H9 (cell line): ENCODE results near the gene SLIT2. TPM values are rescaled to one million over a fixed set of nuclear protein-coding genes. Genes with fewer than 3 reads are reported as not detected.

Experiments
- DNase-seq: peaks from one replicate; pipeline ENCODE4 v3.0.0-alpha.2; 2017
- H2AFZ ChIP-seq: one replicate; pipeline ENCODE4 v1.6.1; 2013; ENCODE audit warnings: mild to moderate bottlenecking, low read length, control low read depth, moderate library complexity
- H2AK5ac ChIP-seq: 2 replicates; pipeline ENCODE4 v1.6.1; 2013; ENCODE audit warnings: low read length, control low read depth, mixed read lengths; ENCODE audit not compliant: insufficient read length
- H2BK120ac ChIP-seq: one replicate; pipeline ENCODE4 v1.6.1; 2013; ENCODE audit warnings: low read depth, mild to moderate bottlenecking, low read length, control low read depth, inconsistent platforms; ENCODE audit not compliant: poor library complexity, severe bottlenecking
- H2BK12ac ChIP-seq: 2 replicates; pipeline ENCODE4 v1.6.1; 2013; ENCODE audit warnings: low read length, control low read depth, mixed read lengths, low read depth; ENCODE audit not compliant: insufficient read length
- H2BK15ac ChIP-seq: 2 replicates; pipeline ENCODE4 v1.6.1; 2013; ENCODE audit warnings: low read depth, low read length, control low read depth
- H2BK20ac ChIP-seq: one replicate; pipeline ENCODE4 v1.6.1; 2013; ENCODE audit warnings: low read depth, mild to moderate bottlenecking, low read length, control low read depth, inconsistent platforms; ENCODE audit not compliant: poor library complexity, severe bottlenecking
- H2BK5ac ChIP-seq: 2 replicates; pipeline ENCODE4 v1.6.1; 2013; ENCODE audit warnings: low read length, control low read depth, mixed read lengths; ENCODE audit not compliant: insufficient read length
- H3K14ac ChIP-seq: 2 replicates; pipeline ENCODE4 v1.6.1; 2013; ENCODE audit warnings: low read length, control low read depth; ENCODE audit not compliant: insufficient read depth
- H3K18ac ChIP-seq: 2 replicates; pipeline ENCODE4 v1.6.1; 2013; ENCODE audit warnings: low read depth, mild to moderate bottlenecking, mixed read lengths, low read length, control low read depth; ENCODE audit not compliant: insufficient read length
- H3K23ac ChIP-seq: 2 replicates; pipeline ENCODE4 v1.6.1; 2013; ENCODE audit warnings: low read length, control low read depth, mixed read lengths, low read depth; ENCODE audit not compliant: insufficient read length
- H3K23me2 ChIP-seq: 2 replicates; pipeline ENCODE4 v1.6.1; 2013; ENCODE audit warnings: low read depth, mild to moderate bottlenecking, mixed read lengths, low read length, control low read depth; ENCODE audit not compliant: insufficient read length, poor library complexity, severe bottlenecking
- H3K27ac ChIP-seq: 2 replicates; pipeline ENCODE4 v1.5.1; 2013; ENCODE audit warnings: low read length, control low read depth, mixed read lengths, low read depth; ENCODE audit not compliant: insufficient read length
- H3K27me3 ChIP-seq: 2 replicates; pipeline ENCODE4 v1.6.1; 2013; ENCODE audit warnings: low read length, control low read depth, inconsistent platforms; ENCODE audit not compliant: insufficient read depth
- H3K4ac ChIP-seq: 2 replicates; pipeline ENCODE4 v1.6.1; 2013; ENCODE audit warnings: low read depth, mild to moderate bottlenecking, control low read depth, inconsistent platforms, low read length, moderate library complexity
- H3K4me1 ChIP-seq: 2 replicates; pipeline ENCODE4 v1.6.1; 2013; ENCODE audit warnings: low read length, control low read depth, inconsistent platforms; ENCODE audit not compliant: insufficient read depth
- H3K4me2 ChIP-seq: 2 replicates; pipeline ENCODE4 v1.6.1; 2013; ENCODE audit warnings: low read length, control low read depth, mixed read lengths; ENCODE audit not compliant: insufficient read length, insufficient read depth
- H3K56ac ChIP-seq: 2 replicates; pipeline ENCODE4 v1.6.1; 2013; ENCODE audit warnings: low read depth, mild to moderate bottlenecking, mixed read lengths, low read length, control low read depth; ENCODE audit not compliant: insufficient read length
- H3K79me1 ChIP-seq: 2 replicates; pipeline ENCODE4 v1.6.1; 2013; ENCODE audit warnings: low read depth, mild to moderate bottlenecking, moderate library complexity, low read length, control low read depth, inconsistent platforms; ENCODE audit not compliant: insufficient read depth, poor library complexity, severe bottlenecking
- H3K79me2 ChIP-seq: 2 replicates; pipeline ENCODE4 v1.6.1; 2013; ENCODE audit warnings: low read length, control low read depth, inconsistent platforms; ENCODE audit not compliant: insufficient read depth
- H3K9ac ChIP-seq: 2 replicates; pipeline ENCODE4 v1.6.1; 2013; ENCODE audit warnings: low read length, control low read depth, mixed read lengths; ENCODE audit not compliant: insufficient read length; ENCODE audit errors: extremely low read depth
- H3K9me3 ChIP-seq: one replicate; pipeline ENCODE4 v1.6.1; 2013; ENCODE audit warnings: low read depth, low read length, inconsistent platforms; ENCODE audit not compliant: control insufficient read depth
- H3T11ph ChIP-seq: one replicate; pipeline ENCODE4 v1.6.1; 2013; ENCODE audit warnings: mild to moderate bottlenecking, low read length, control low read depth, inconsistent platforms
- H4K20me1 ChIP-seq: one replicate; pipeline ENCODE4 v1.6.1; 2013; ENCODE audit not compliant: control insufficient read depth, insufficient read length, insufficient read depth
- H4K5ac ChIP-seq: 2 replicates; pipeline ENCODE4 v1.6.1; 2013; ENCODE audit warnings: low read depth, mild to moderate bottlenecking, mixed read lengths, low read length, control low read depth; ENCODE audit not compliant: insufficient read length
- H4K8ac ChIP-seq: replicated peaks from 2 replicates; pipeline ENCODE4 v1.6.1; 2013; ENCODE audit warnings: low read length, control low read depth, mixed read lengths, low read depth; ENCODE audit not compliant: insufficient read length
- H4K91ac ChIP-seq: 2 replicates; pipeline ENCODE4 v1.6.1; 2013; ENCODE audit warnings: low read depth, mild to moderate bottlenecking, moderate library complexity, mixed read lengths, low read length, control low read depth; ENCODE audit not compliant: insufficient read length
- H3K27ac Mint-ChIP-seq, 3 experiments: 2 replicates in 2 of 3; 3 replicates in 1 of 3; pipeline ENCODE4 v1.8.0; 2020 to 2021; ENCODE audit warnings: mixed read lengths in 3 of 3, mild to moderate bottlenecking in 1 of 3, moderate library complexity in 1 of 3
- H3K27me3 Mint-ChIP-seq: 2 replicates; pipeline ENCODE4 v1.8.0; 2021; ENCODE audit warnings: low read depth, mild to moderate bottlenecking, moderate library complexity, mixed read lengths
- H3K36me3 Mint-ChIP-seq, 3 experiments: 2 replicates in 2 of 3; 3 replicates in 1 of 3; pipeline ENCODE4 v1.8.0; 2020 to 2021; ENCODE audit warnings: low read depth in 3 of 3, mixed read lengths in 3 of 3; ENCODE audit not compliant: insufficient read depth in 1 of 3
- H3K4me1 Mint-ChIP-seq, 2 experiments: 2 replicates each; pipeline ENCODE4 v1.8.0; 2020; ENCODE audit warnings: mixed read lengths in 2 of 2
- H3K4me3 Mint-ChIP-seq, 2 experiments: 2 replicates in 1 of 2; 3 replicates in 1 of 2; pipeline ENCODE4 v1.8.0; 2020 to 2021; ENCODE audit warnings: mild to moderate bottlenecking in 2 of 2, mixed read lengths in 2 of 2, moderate library complexity in 1 of 2
- H3K9me3 Mint-ChIP-seq, 2 experiments: 2 replicates in 1 of 2; 3 replicates in 1 of 2; pipeline ENCODE4 v1.8.0; 2020; ENCODE audit warnings: mild to moderate bottlenecking in 2 of 2, mixed read lengths in 2 of 2, moderate library complexity in 1 of 2
- CTCF ChIP-seq: fragments of 200-600 bp; sonication (generic); conservative IDR thresholded peaks from 3 replicates; pipeline ENCODE4 v1.8.0; 2021; ENCODE audit warnings: antibody characterized with exemption, mild to moderate bottlenecking
- WGBS: extraction: QIAGEN DNeasy Blood & Tissue Kit; methylation state at CpG from one replicate; pipeline ENCODE4 v1.1.7; 2013; ENCODE audit warnings: missing lambda C conversion rate, low lambda C conversion rate, mixed read lengths; ENCODE audit not compliant: insufficient read length; ENCODE audit errors: extremely low coverage; 5-methylcytosine and 5-hydroxymethylcytosine counted together
- total RNA-seq: library from RNA; stranded (reverse); gene quantifications from 2 replicates; pipeline ENCODE4 v1.2.1, GENCODE V29; 2021

The SLIT2 gene
- total RNA-seq, 1 experiment from 2014 or later = 1.3 TPM

- no peak for DNase-seq
- no peak overlapping the region for H2BK15ac ChIP-seq
- H3K23me2 ChIP-seq = no peaks in the 10 kb centered on the region
- Mint-ChIP-seq H3K9me3 (no peaks in the 10 kb centered on the region), H3K27ac (no peak overlapping the region), H3K36me3 (no peaks in the 10 kb centered on the region), H3K4me3 (no peak overlapping the region), H3K4me1 (peaks cover 22% of the 10 kb centered on the region in 2 experiments), H3K27me3 (no peaks in the 10 kb centered on the region; the same call in 1 of the 2 replicates)
- no peaks in the 10 kb centered on the region for H4K20me1 ChIP-seq
- no peaks in the 10 kb centered on the region for H3K9me3 ChIP-seq
- H3K23ac ChIP-seq = no peak overlapping the region
- H2BK12ac ChIP-seq = no peak overlapping the region
- H2AK5ac ChIP-seq = no peak overlapping the region
- no peak overlapping the region for H2BK120ac ChIP-seq
- no peak overlapping the region for H3K4ac ChIP-seq
- H2AFZ ChIP-seq = no peak overlapping the region
- H3K27ac ChIP-seq = no peak overlapping the region
- no peak overlapping the region for H3K56ac ChIP-seq
- H3T11ph ChIP-seq = no peak overlapping the region
- no peak overlapping the region for H3K4me2 ChIP-seq
- H4K5ac ChIP-seq = no peak overlapping the region
- H3K9ac ChIP-seq = no peak overlapping the region
- no peak for TF ChIP-seq CTCF
- no peaks in the 10 kb centered on the region for H3K79me1 ChIP-seq
- no CpG with 5 or more reads among the region's 1 CpG for whole genome bisulfite sequencing
- no peaks in the 10 kb centered on the region; the same call in 1 of the 2 replicates for H3K4me1 ChIP-seq
- H2BK5ac ChIP-seq = no peak overlapping the region
- H3K14ac ChIP-seq = no peak overlapping the region
- no peak overlapping the region for H3K18ac ChIP-seq
- H4K8ac ChIP-seq = no peak overlapping the region
- H4K91ac ChIP-seq = no peak overlapping the region
- no peaks in the 10 kb centered on the region for H3K27me3 ChIP-seq
- no peak overlapping the region for H2BK20ac ChIP-seq
- H3K79me2 ChIP-seq = no peaks in the 10 kb centered on the region
These were observed 33.8 kb upstream of the SLIT2 start for GRCh38 chr4:20217951-20218350.
